Measurements from ENCODE around the gene CREM.

The CREM gene

GRCh38 chr10:35152992-35153391 lies 26.3 kb downstream of the CREM start:
- Histone ChIP-seq H3K9ac (ENCODE audit: low read depth, low read length, poor library complexity, severe bottlenecking) (no peak overlapping the region), H3K79me2 (ENCODE audit: insufficient read depth, low read length) (no peaks in the 10 kb centered on the region), H2AFZ (ENCODE audit: low read length) (no peak overlapping the region), H3K9me3 (ENCODE audit: insufficient read depth, low read depth, low read length) (no peaks in the 10 kb centered on the region), H3K4me2 (ENCODE audit: low read depth, low read length, poor library complexity, severe bottlenecking) (no peak overlapping the region), H3K4me1 (ENCODE audit: insufficient read depth, low read length, poor library complexity, severe bottlenecking) (peaks cover 24% of the 10 kb centered on the region), H3K27me3 (ENCODE audit: insufficient read depth, low read length, poor library complexity, severe bottlenecking) (no peaks in the 10 kb centered on the region), H3K9me2 (replicated peaks; ENCODE audit: low read depth, low read length) (no peaks in the 10 kb centered on the region), H3K4me3 (ENCODE audit: low read length, poor library complexity, severe bottlenecking) (no peak overlapping the region), H4K20me1 (ENCODE audit: insufficient read depth, low read length, poor library complexity, severe bottlenecking) (no peaks in the 10 kb centered on the region), H3K36me3 (ENCODE audit: insufficient read depth, low read length) (no peaks in the 10 kb centered on the region), H3F3A (ENCODE audit: low read depth) (peaks cover 12% of the 10 kb centered on the region; the same call in 1 of the 2 replicates)
- no peak for TF ChIP-seq EZH2phosphoT487 (IDR thresholded peaks at IDR 0.05; ENCODE audit: borderline replicate concordance)

DNA sequence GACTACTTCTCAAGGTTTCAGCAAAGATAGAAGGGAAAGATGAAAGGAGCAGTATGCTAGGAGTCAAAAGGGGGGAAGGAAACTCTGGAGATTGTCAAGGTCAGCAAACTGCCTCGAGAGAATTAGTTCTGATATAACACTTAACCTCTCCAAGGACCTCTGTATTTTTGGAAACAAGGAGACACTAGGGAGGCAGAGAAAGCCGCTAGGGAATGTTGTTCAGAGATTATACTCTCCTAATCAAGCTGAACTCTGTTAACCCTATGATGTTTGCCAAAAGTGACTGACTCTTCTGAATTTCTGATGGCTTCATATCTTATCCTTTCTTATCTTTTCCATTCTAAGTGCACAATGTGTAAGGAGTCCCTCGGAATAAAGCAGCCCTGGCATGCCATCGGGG lies 27.1 kb downstream of the CREM start:
- no peaks in the 10 kb centered on the region for H3K79me2 ChIP-seq (ENCODE audit: insufficient read depth, low read length)
- no peak overlapping the region for H3K9ac ChIP-seq (ENCODE audit: low read depth, low read length, poor library complexity, severe bottlenecking)
- no peaks in the 10 kb centered on the region for H3K36me3 ChIP-seq (ENCODE audit: insufficient read depth, low read length)
- H2AFZ ChIP-seq (ENCODE audit: low read length) = no peak overlapping the region
- no peak overlapping the region for H3K4me3 ChIP-seq (ENCODE audit: low read length, poor library complexity, severe bottlenecking)
- peaks cover 12% of the 10 kb centered on the region; the same call in 1 of the 2 replicates for H3F3A ChIP-seq (ENCODE audit: low read depth)
- peaks cover 21% of the 10 kb centered on the region for H3K4me1 ChIP-seq (ENCODE audit: insufficient read depth, low read length, poor library complexity, severe bottlenecking)
- no peaks in the 10 kb centered on the region for H3K27me3 ChIP-seq (ENCODE audit: insufficient read depth, low read length, poor library complexity, severe bottlenecking)
- TF ChIP-seq EZH2phosphoT487 (IDR thresholded peaks at IDR 0.05; ENCODE audit: borderline replicate concordance) = no peak
- TF ChIP-seq, protein P1, sequence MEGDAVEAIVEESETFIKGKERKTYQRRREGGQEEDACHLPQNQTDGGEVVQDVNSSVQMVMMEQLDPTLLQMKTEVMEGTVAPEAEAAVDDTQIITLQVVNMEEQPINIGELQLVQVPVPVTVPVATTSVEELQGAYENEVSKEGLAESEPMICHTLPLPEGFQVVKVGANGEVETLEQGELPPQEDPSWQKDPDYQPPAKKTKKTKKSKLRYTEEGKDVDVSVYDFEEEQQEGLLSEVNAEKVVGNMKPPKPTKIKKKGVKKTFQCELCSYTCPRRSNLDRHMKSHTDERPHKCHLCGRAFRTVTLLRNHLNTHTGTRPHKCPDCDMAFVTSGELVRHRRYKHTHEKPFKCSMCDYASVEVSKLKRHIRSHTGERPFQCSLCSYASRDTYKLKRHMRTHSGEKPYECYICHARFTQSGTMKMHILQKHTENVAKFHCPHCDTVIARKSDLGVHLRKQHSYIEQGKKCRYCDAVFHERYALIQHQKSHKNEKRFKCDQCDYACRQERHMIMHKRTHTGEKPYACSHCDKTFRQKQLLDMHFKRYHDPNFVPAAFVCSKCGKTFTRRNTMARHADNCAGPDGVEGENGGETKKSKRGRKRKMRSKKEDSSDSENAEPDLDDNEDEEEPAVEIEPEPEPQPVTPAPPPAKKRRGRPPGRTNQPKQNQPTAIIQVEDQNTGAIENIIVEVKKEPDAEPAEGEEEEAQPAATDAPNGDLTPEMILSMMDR (conservative IDR thresholded peaks at IDR 0.05; ENCODE audit: low read length) = no peak
- H3K9me3 ChIP-seq (ENCODE audit: insufficient read depth, low read depth, low read length) = no peaks in the 10 kb centered on the region
- no peaks in the 10 kb centered on the region for H3K9me2 ChIP-seq (replicated peaks; ENCODE audit: low read depth, low read length)
- H4K20me1 ChIP-seq (ENCODE audit: insufficient read depth, low read length, poor library complexity, severe bottlenecking) = no peaks in the 10 kb centered on the region
- H3K4me2 ChIP-seq (ENCODE audit: low read depth, low read length, poor library complexity, severe bottlenecking) = no peak overlapping the region

DNA sequence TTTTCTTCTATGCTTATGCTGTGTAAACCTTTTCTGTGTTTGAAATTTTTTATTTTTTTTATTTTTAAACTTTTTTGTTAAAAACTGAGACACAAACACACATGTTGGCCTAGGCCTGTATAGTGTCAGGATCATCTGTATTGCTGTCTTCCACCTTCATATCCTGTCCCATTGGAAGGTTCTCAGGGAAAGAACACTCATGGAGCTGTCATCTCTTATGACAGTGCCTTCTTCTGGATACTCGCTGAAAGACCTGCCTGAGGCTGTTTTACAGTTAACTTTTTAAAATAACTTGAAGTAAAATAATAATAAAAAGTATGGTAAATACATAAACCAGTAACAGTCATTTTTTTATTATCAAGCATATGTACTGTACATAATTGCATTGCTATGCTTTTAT lies 34.1 kb downstream of the CREM start:
- Histone ChIP-seq H3K4me2 (ENCODE audit: low read depth, low read length, poor library complexity, severe bottlenecking) (no peak overlapping the region), H3K4me1 (ENCODE audit: insufficient read depth, low read length, poor library complexity, severe bottlenecking) (no peaks in the 10 kb centered on the region), H3K79me2 (ENCODE audit: insufficient read depth, low read length) (no peaks in the 10 kb centered on the region), H3F3A (ENCODE audit: low read depth) (no peaks in the 10 kb centered on the region), H3K4me3 (ENCODE audit: low read length, poor library complexity, severe bottlenecking) (no peak overlapping the region), H3K36me3 (ENCODE audit: insufficient read depth, low read length) (no peaks in the 10 kb centered on the region), H4K20me1 (ENCODE audit: insufficient read depth, low read length, poor library complexity, severe bottlenecking) (no peaks in the 10 kb centered on the region), H3K9ac (ENCODE audit: low read depth, low read length, poor library complexity, severe bottlenecking) (no peak overlapping the region), H2AFZ (ENCODE audit: low read length) (no peak overlapping the region), H3K9me3 (ENCODE audit: insufficient read depth, low read depth, low read length) (no peaks in the 10 kb centered on the region), H3K27me3 (ENCODE audit: insufficient read depth, low read length, poor library complexity, severe bottlenecking) (no peaks in the 10 kb centered on the region), H3K9me2 (replicated peaks; ENCODE audit: low read depth, low read length) (no peaks in the 10 kb centered on the region)
- TF ChIP-seq, protein P1 (conservative IDR thresholded peaks at IDR 0.05; ENCODE audit: low read length) = no peak
- no peak for TF ChIP-seq EZH2phosphoT487 (IDR thresholded peaks at IDR 0.05; ENCODE audit: borderline replicate concordance)

DNA sequence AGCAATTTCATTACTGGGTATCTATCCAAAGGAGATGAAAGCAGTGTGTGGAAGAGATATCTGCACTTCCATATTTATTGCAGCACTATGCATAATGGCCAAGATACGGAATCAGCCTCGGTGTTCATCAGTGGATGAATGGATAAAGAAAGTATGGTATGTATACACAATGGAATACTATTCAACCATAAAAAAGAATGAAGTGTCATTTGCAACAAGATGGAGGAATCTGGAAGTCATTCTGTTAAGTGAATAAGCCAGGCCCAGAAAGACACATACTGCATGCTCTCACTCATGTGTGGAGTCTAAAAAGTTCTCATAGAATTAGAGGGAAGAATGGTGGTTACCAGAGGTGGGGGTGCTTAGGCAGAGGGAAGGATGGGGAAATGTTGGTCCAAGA lies 35.3 kb downstream of the CREM start:
- Histone ChIP-seq H4K20me1 (ENCODE audit: insufficient read depth, low read length, poor library complexity, severe bottlenecking) (no peaks in the 10 kb centered on the region), H3F3A (ENCODE audit: low read depth) (no peaks in the 10 kb centered on the region), H3K9me3 (ENCODE audit: insufficient read depth, low read depth, low read length) (no peaks in the 10 kb centered on the region), H3K9me2 (replicated peaks; ENCODE audit: low read depth, low read length) (no peaks in the 10 kb centered on the region), H3K9ac (ENCODE audit: low read depth, low read length, poor library complexity, severe bottlenecking) (no peak overlapping the region), H2AFZ (ENCODE audit: low read length) (no peak overlapping the region), H3K4me3 (ENCODE audit: low read length, poor library complexity, severe bottlenecking) (no peak overlapping the region), H3K4me2 (ENCODE audit: low read depth, low read length, poor library complexity, severe bottlenecking) (no peak overlapping the region), H3K79me2 (ENCODE audit: insufficient read depth, low read length) (no peaks in the 10 kb centered on the region), H3K36me3 (ENCODE audit: insufficient read depth, low read length) (no peaks in the 10 kb centered on the region), H3K4me1 (ENCODE audit: insufficient read depth, low read length, poor library complexity, severe bottlenecking) (no peaks in the 10 kb centered on the region), H3K27me3 (ENCODE audit: insufficient read depth, low read length, poor library complexity, severe bottlenecking) (no peaks in the 10 kb centered on the region)
- TF ChIP-seq EZH2phosphoT487 (IDR thresholded peaks at IDR 0.05; ENCODE audit: borderline replicate concordance) = no peak
- TF ChIP-seq, protein P1 (conservative IDR thresholded peaks at IDR 0.05; ENCODE audit: low read length) = no peak

Measured in Loucy (cell line).